Body of pancreas (tissue), 4 donors: ENCODE results near the gene KIRREL3. TPM values are rescaled to one million over a fixed set of nuclear protein-coding genes. Genes with fewer than 3 reads are reported as not detected.
A peak's percentile ranks its signal among the peaks of the same experiment; 100 is the strongest.

Experiments used
- ATAC-seq: fragments of 150-250 bp; one replicate; pipeline ENCODE4 v1.9.1; 2016
- DNase-seq, 4 donors: peaks; one replicate each; pipeline ENCODE4 v3.0.0-alpha.2; 2019
- H3K27ac ChIP-seq, 4 donors: fragments of 200-600 bp; sonication (generic); 1 replicate in 3 of 4; 2 replicates in 1 of 4; pipeline versions ENCODE4 v1.5.1 to v1.6.1; 2016 to 2019; ENCODE audit warnings: mild to moderate bottlenecking in 1 of 4, mixed read lengths in 1 of 4, moderate library complexity in 1 of 4
- H3K27me3 ChIP-seq, 2 donors: fragments of 200-600 bp; sonication (generic); one replicate each; pipeline ENCODE4 v1.6.0; 2016; ENCODE audit warnings: mild to moderate bottlenecking in 1 of 2
- H3K36me3 ChIP-seq, 2 donors: fragments of 200-600 bp; sonication (generic); replicated peaks in 1 of 2; 2 replicates each; pipeline ENCODE4 v1.5.1; 2016; ENCODE audit warnings: low read depth in 2 of 2; ENCODE audit not compliant: insufficient read depth in 1 of 2
- H3K4me1 ChIP-seq: fragments of 200-600 bp; sonication (generic); one replicate; pipeline ENCODE4 v1.6.0; 2016
- H3K4me3 ChIP-seq, 2 donors: fragments of 200-600 bp; sonication (generic); 1 replicate in 1 of 2; 2 replicates in 1 of 2; pipeline ENCODE4 v1.5.1; 2016 to 2019
- H3K9me3 ChIP-seq, 3 donors: fragments of 200-600 bp; sonication (generic); 1 replicate in 2 of 3; 2 replicates in 1 of 3; pipeline ENCODE4 v1.5.1; 2016
- POLR2A ChIP-seq, 3 donors: fragments of 450-650 bp; IDR thresholded peaks; one replicate each; pipeline ENCODE4 v1.6.1; 2016; ENCODE audit warnings: antibody characterized with exemption in 3 of 3, mild to moderate bottlenecking in 2 of 3
- WGBS, 2 donors: methylation state at CpG; one replicate each; pipeline ENCODE4 v1.1.5; 2017; 5-methylcytosine and 5-hydroxymethylcytosine counted together
- intact Hi-C: fragments of 100-400 bp; cut with DNase I; formaldehyde crosslinking; loops from one replicate; pipeline ENCODE4 v1.15.1; 2023
- total RNA-seq, 2 donors: library from RNA; depleted of rRNA; stranded (reverse); fragments of >200 nt; gene quantifications; one replicate each; pipeline ENCODE4 v1.1.0, GENCODE V29; 2016
- TF ChIP-seq, protein P1 (sequence below), 7 experiments: fragments of 450-650 bp in 4 of 7; fragments of 200-600 bp in 3 of 7; sonication (generic) in 3 of 7; IDR thresholded peaks; one replicate each; pipeline ENCODE4 v1.5.1; 2016 to 2019; ENCODE audit warnings: antibody characterized with exemption in 7 of 7

The KIRREL3 gene
- total RNA-seq, 2 donors from 2014 or later, result 0.26 TPM; not detected in 1

DNA sequence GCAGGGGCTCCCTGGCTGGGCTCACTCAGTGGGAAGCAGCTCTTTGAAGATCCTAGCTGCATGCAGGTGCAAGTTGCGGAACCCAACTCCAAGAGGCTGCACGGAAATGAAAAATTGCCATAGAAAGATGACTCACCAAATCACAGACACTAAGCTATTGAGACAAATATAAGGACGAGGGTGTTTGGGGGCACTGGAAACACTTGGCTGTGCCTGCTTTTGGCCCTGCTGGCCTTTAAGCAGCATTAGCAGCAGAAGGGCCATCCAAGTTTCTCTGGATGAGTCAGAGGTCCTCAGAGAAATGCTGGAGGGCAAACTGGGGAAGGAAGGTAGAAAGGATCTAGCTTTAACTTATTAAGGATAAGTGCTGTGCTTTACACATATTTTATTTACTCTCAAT lies 282.3 kb downstream of the KIRREL3 start:
- H3K4me1 ChIP-seq, result no peaks in the 10 kb centered on the region
- intact Hi-C loops, result loop anchor here (5.0 kb wide), 1 partner anchor 274 kb away; no protein-coding TSS in a partner anchor
- H3K36me3 ChIP-seq, result no peaks in the 10 kb centered on the region
- H3K27me3 ChIP-seq, result no peaks in the 10 kb centered on the region
- H3K27ac ChIP-seq, result no peak overlapping the region
- DNase-seq (no peak), ATAC-seq (no peak)
- 48 to 64% methylated on average over 3 of the region's 3 CpGs for WGBS, 2 donors
- no peak overlapping the region for H3K4me3 ChIP-seq
- no peaks in the 10 kb centered on the region for H3K9me3 ChIP-seq
- no peak for TF ChIP-seq POLR2A (IDR thresholded peaks at IDR 0.05)
- TF ChIP-seq, protein P1, sequence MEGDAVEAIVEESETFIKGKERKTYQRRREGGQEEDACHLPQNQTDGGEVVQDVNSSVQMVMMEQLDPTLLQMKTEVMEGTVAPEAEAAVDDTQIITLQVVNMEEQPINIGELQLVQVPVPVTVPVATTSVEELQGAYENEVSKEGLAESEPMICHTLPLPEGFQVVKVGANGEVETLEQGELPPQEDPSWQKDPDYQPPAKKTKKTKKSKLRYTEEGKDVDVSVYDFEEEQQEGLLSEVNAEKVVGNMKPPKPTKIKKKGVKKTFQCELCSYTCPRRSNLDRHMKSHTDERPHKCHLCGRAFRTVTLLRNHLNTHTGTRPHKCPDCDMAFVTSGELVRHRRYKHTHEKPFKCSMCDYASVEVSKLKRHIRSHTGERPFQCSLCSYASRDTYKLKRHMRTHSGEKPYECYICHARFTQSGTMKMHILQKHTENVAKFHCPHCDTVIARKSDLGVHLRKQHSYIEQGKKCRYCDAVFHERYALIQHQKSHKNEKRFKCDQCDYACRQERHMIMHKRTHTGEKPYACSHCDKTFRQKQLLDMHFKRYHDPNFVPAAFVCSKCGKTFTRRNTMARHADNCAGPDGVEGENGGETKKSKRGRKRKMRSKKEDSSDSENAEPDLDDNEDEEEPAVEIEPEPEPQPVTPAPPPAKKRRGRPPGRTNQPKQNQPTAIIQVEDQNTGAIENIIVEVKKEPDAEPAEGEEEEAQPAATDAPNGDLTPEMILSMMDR (IDR thresholded peaks at IDR 0.05), result no peak

DNA sequence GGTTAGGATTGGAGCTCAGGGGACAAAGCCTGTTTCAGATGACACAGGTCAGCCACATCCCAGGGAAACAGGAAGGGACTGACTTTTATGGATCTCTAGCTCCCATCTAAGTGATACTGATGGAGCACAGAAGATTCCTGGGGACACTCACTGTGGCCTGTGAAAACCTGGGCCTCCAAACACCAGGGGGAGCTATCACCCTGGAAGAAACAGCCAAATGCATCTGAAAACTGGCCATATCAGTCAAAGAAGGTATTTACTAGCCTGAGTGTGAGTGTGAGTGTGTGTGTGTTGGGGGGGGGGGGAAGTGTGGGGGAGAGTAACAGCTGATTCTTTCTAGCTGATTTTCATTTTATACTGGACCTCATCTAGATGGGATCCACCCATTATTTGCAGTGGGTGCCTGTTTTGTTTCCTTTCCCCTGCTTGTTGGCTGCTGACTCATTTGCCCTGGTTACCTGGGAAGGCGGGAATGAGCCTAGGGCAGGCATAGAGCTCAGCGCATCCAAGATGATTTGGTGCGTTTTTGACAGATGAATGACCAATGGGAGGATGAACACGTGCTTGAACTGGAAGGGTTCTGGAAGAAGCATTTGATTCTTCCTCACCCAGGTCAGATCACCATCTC lies 284.0 kb downstream of the KIRREL3 start:
- WGBS, 2 donors, result 48 to 51% methylated on average over 4 of the region's 4 CpGs
- no peak for TF ChIP-seq POLR2A (IDR thresholded peaks at IDR 0.05)
- TF ChIP-seq, protein P1 (IDR thresholded peaks at IDR 0.05), result peak; percentile 55 to 74 (median 63)
- Histone ChIP-seq H3K9me3 (no peaks in the 10 kb centered on the region), H3K4me1 (no peaks in the 10 kb centered on the region), H3K4me3 (no peak overlapping the region), H3K27me3 (no peaks in the 10 kb centered on the region), H3K36me3 (no peaks in the 10 kb centered on the region), H3K27ac (no peak overlapping the region)
- no peak for ATAC-seq
- intact Hi-C loops, result loop anchor here (5.0 kb wide), 1 partner anchor 276 kb away; no protein-coding TSS in a partner anchor
- DNase-seq, result peak; percentile 52 to 72 (median 62)

DNA sequence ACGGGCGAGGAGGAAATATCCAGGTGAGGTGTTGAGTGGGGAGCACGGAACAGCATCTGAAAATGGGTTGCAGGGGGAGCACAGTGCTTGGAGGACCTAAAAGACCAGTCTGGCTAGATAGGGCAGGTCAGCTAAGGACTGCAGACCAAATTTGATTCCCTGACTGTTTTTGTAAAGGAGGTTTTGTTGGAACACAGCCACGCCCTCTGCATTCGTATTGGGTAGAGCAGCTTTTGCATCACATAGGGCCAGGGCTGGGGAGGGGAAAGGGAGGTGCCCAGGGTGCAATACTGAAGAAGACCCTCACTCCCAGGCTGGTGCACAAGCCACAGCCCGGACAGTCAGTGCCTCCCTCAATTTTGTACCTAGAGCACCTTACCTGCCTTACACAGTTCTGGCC lies 286.8 kb downstream of the KIRREL3 start:
- 40 to 56% methylated on average over 5 to 6 of the region's 6 CpGs for WGBS, 2 donors
- Histone ChIP-seq H3K9me3 (no peaks in the 10 kb centered on the region), H3K4me3 (no peak overlapping the region), H3K36me3 (no peaks in the 10 kb centered on the region), H3K4me1 (no peaks in the 10 kb centered on the region), H3K27ac (no peak overlapping the region), H3K27me3 (no peaks in the 10 kb centered on the region)
- intact Hi-C loops, result no loop called here
- DNase-seq (no peak), ATAC-seq (no peak)
- no peak for TF ChIP-seq POLR2A (IDR thresholded peaks at IDR 0.05)
- TF ChIP-seq, protein P1 (IDR thresholded peaks at IDR 0.05), result no peak

DNA sequence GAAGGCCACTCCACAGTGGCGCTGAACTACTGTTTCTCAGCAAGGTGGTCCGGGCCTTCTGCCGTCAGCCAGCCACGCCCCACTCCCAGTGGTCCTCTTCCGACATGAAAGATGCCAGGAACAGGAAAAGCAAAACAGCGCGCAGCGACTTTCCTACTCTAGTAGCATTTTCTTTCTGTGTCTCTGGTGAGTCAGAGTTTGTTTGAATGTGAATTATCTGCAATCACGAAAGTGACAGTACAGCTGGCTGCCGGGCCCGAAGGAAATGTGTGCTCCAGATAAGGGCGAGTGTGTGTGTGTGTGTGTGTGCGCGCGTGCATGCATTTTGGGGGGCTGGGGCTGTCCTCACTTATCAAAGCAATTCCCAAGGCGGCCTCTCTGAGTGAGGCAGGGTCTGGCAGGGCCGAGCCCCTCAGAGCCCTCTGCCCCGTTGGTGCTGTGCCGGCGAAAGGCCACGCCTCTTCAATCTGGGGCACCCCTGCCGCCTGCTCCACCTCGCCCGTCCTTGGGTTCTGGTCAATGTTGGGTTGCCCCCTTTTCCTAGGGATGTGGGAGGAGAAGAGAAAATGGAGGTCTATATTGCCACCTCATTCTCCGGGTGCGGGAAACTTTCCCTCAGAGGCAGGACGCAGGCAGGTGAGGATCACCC lies 288.5 kb downstream of the KIRREL3 start:
- no peak overlapping the region for H3K4me3 ChIP-seq
- ATAC-seq (no peak), DNase-seq (no peak)
- 47 to 66% methylated on average over 16 to 27 of the region's 27 CpGs for WGBS, 2 donors
- H3K27me3 ChIP-seq, result no peaks in the 10 kb centered on the region
- H3K27ac ChIP-seq, result no peak overlapping the region
- intact Hi-C loops, result no loop called here
- H3K4me1 ChIP-seq, result no peaks in the 10 kb centered on the region
- no peaks in the 10 kb centered on the region for H3K36me3 ChIP-seq
- TF ChIP-seq, protein P1 (IDR thresholded peaks at IDR 0.05), result no peak
- TF ChIP-seq POLR2A (IDR thresholded peaks at IDR 0.05), result no peak
- no peaks in the 10 kb centered on the region for H3K9me3 ChIP-seq
